ENCODE measurements around the gene GRAP. TPM values are rescaled to one million over a fixed set of nuclear protein-coding genes. Genes with fewer than 3 reads are reported as not detected.

The GRAP gene
- total RNA-seq, 4 donors from 2014 or later, result 1.1 to 7.1 (median 4.1) TPM

DNA sequence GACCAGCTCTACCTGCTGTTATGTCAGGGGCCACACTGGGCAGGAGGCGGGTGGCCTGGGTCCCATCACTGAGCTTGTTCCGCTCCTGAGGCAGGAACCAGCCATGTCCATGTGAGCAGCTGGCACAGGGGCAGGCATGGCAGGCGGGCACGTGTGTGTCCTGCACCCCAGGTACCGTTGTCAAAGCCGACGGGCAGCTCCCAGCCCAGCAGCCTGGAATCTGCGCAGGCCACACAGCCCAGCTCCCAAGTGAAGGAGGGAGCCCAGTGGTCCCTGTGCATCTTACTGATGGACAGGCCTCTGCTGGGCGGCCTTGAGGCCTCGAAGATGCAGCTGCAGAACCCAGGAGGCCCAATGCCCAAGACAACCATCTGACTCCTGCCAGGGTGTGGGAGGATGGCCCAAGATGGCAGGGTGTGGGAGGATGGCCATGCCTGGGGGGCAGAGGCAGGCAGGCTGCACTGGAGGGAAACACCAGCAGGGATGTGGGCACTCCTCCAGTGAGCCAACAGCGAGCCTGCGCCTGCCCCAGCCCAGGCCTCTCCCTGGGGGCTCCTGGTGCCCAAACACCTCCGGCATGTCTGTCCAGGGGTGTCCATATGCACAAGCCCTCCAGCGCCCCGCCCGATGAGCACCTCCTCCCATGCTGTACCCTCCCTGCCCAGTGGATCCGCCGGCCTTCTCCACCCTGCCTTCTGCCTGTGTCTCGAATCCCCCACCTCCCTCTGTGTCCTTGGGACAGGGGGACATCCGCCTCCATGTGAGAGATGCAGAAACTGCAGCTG, 55.0 kb downstream of the GRAP start:
- Histone ChIP-seq H3K36me3 (peaks cover 0 to 3% of the 10 kb centered on the region in 2 donors), H3K27ac (no peak overlapping the region), H3K27me3 (no peaks in the 10 kb centered on the region), H3K9me3 (peaks cover 0 to 15% (median 0%) of the 10 kb centered on the region in 3 donors), H3K4me1 (no peaks in the 10 kb centered on the region), H3K4me3 (no peak overlapping the region)
- 100% methylated on average over 3 of the region's 20 CpGs; no CpG with 5 or more reads in 1 of the 2 donors for WGBS, 2 donors (ENCODE audit: low coverage in 1 of 2)
- TF ChIP-seq POLR2AphosphoS5 (IDR thresholded peaks at IDR 0.05) (no peak), POLR2A (IDR thresholded peaks at IDR 0.05) (no peak), EP300 (IDR thresholded peaks at IDR 0.05) (no peak)
- TF ChIP-seq, protein P1, sequence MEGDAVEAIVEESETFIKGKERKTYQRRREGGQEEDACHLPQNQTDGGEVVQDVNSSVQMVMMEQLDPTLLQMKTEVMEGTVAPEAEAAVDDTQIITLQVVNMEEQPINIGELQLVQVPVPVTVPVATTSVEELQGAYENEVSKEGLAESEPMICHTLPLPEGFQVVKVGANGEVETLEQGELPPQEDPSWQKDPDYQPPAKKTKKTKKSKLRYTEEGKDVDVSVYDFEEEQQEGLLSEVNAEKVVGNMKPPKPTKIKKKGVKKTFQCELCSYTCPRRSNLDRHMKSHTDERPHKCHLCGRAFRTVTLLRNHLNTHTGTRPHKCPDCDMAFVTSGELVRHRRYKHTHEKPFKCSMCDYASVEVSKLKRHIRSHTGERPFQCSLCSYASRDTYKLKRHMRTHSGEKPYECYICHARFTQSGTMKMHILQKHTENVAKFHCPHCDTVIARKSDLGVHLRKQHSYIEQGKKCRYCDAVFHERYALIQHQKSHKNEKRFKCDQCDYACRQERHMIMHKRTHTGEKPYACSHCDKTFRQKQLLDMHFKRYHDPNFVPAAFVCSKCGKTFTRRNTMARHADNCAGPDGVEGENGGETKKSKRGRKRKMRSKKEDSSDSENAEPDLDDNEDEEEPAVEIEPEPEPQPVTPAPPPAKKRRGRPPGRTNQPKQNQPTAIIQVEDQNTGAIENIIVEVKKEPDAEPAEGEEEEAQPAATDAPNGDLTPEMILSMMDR (IDR thresholded peaks at IDR 0.05), result no peak
- ATAC-seq, result no peak

DNA sequence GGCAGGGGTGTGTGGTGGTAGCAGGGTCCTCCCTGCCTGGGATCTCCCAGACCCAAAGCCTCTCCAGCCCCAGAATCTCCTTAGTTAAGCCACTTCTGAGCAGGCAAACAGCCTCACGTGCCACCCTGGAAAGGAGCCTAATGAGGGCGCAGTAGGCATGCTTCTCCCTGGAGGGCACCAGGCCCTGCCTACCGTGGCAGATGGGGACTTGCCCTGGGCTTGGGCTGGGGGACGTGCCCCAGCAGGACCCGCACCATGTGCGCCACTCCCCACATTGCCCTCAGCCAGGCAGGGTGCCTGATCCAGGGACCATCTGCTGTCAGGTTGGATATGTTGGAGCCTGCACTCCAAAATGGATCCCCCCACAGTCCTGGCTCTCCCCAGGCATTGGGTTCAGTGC, 56.4 kb downstream of the GRAP start:
- peaks cover 0 to 1% (median 0%) of the 10 kb centered on the region in 3 donors for H3K9me3 ChIP-seq
- WGBS, 2 donors (ENCODE audit: low coverage in 1 of 2), result no CpG with 5 or more reads among the region's 6 CpGs
- TF ChIP-seq EP300 (IDR thresholded peaks at IDR 0.05) (no peak), POLR2AphosphoS5 (IDR thresholded peaks at IDR 0.05) (no peak), POLR2A (IDR thresholded peaks at IDR 0.05) (no peak)
- TF ChIP-seq, protein P1 (IDR thresholded peaks at IDR 0.05), result no peak
- no peak overlapping the region for H3K4me3 ChIP-seq
- H3K27ac ChIP-seq, result no peak overlapping the region
- ATAC-seq, result no peak
- H3K36me3 ChIP-seq, result peaks cover 0 to 16% of the 10 kb centered on the region in 2 donors
- H3K27me3 ChIP-seq, result no peaks in the 10 kb centered on the region
- no peaks in the 10 kb centered on the region for H3K4me1 ChIP-seq

DNA sequence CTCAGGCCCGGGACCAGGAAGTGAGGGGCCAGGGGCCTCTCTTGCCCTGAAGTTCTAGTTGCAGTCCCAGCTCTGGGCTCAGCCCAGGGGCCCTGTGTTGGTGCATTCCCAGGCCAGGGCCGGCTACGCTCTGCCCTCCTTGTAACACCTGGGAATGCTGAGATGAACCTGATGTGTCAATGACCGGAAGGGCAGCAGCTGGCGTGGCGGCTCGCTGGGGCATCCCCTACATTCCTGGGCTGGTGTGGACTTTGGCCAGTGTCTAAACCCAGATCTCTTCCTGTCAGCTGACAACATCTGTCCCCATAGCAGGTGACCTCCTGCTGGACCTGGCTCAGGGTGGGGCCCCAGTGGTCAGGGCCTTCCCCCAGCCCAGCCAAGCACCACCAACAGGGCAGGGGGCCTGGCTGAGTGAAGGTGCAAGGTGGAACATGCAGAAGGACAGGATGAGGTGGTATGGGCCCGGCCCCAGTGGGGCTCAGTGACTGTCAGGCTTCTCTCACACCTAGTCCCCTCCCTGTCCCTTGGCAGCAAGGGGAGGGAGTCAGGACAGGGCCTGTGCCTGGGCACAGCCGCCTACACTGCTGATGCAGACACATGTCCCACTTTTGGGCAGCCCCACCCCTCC, 58.1 kb downstream of the GRAP start:
- Histone ChIP-seq H3K4me1 (no peaks in the 10 kb centered on the region), H3K27me3 (no peaks in the 10 kb centered on the region), H3K27ac (no peak overlapping the region), H3K36me3 (peaks cover 0 to 26% of the 10 kb centered on the region in 2 donors), H3K9me3 (no peaks in the 10 kb centered on the region), H3K4me3 (no peak overlapping the region)
- 100% methylated on average over 1 of the region's 9 CpGs; no CpG with 5 or more reads in 1 of the 2 donors for WGBS, 2 donors (ENCODE audit: low coverage in 1 of 2)
- TF ChIP-seq POLR2AphosphoS5 (IDR thresholded peaks at IDR 0.05) (no peak), POLR2A (IDR thresholded peaks at IDR 0.05) (no peak), EP300 (IDR thresholded peaks at IDR 0.05) (no peak)
- TF ChIP-seq, protein P1 (IDR thresholded peaks at IDR 0.05), result no peak
- ATAC-seq, result no peak

DNA sequence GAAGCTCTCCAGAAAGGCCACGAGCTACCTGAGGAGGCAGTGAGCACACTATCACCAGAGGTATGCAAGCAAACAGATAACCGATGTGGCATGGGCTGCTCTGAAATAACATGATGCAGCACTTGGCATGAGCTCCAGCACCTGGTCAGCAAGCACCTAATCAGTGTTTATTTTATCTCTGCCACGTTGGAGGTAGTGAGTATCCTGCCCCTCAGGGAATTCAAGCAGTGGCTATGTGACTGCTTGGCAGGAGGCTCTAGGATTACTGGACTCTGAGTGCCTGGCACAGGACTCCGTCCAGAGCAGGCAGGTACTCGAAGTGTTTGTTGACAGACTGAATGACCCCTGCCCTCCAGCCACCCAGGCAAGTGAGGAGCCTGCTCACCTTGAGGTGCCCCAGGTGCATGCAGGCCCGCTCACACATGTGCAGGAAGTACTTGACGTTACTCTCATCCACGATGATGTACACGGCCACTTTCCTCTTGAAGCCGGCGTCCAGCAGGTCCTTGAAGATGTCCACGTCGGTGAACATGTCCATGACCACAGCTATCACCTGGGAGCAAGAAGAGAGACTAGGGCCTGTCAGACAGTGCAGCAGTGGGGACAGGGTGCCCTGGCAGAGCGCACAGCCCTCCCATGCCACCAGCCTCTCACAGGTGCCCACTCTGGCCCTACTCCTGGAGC, 58.8 kb downstream of the GRAP start:
- Histone ChIP-seq H3K36me3 (peaks cover 0 to 32% of the 10 kb centered on the region in 2 donors), H3K27ac (no peak overlapping the region), H3K4me1 (no peaks in the 10 kb centered on the region), H3K4me3 (no peak overlapping the region), H3K9me3 (no peaks in the 10 kb centered on the region), H3K27me3 (no peaks in the 10 kb centered on the region)
- no peak for ATAC-seq
- WGBS, 2 donors (ENCODE audit: low coverage in 1 of 2), result 17% methylated on average over 1 of the region's 14 CpGs; no CpG with 5 or more reads in 1 of the 2 donors
- TF ChIP-seq POLR2A (IDR thresholded peaks at IDR 0.05), result no peak
- no peak for TF ChIP-seq EP300 (IDR thresholded peaks at IDR 0.05)

DNA sequence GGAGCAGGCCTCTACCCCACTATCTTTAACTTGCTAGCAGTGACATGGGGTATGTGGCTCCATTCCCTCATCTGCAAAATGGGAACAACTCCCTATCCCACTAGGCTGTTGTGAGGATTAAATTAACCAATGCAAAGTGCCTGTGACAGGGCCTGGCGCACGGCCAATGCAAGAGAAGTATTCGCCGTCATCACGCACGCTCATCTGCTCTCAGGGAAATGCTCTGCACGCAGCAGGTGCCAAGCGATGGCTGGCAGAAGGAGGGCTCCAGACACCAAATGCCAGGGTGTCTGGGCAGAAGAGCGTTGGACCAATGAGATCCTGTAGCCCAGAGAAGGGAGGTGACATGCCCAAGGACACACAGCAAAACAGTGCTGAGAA, 59.5 kb downstream of the GRAP start:
- Histone ChIP-seq H3K27ac (no peak overlapping the region), H3K4me1 (no peaks in the 10 kb centered on the region), H3K36me3 (peaks cover 0 to 32% of the 10 kb centered on the region in 2 donors), H3K9me3 (no peaks in the 10 kb centered on the region), H3K27me3 (no peaks in the 10 kb centered on the region), H3K4me3 (no peak overlapping the region)
- TF ChIP-seq POLR2AphosphoS5 (IDR thresholded peaks at IDR 0.05), result no peak
- TF ChIP-seq POLR2A (IDR thresholded peaks at IDR 0.05), result no peak
- no peak for TF ChIP-seq EP300 (IDR thresholded peaks at IDR 0.05)
- TF ChIP-seq, protein P1 (IDR thresholded peaks at IDR 0.05), result no peak
- 67% methylated on average over 1 of the region's 9 CpGs for WGBS, 2 donors (ENCODE audit: low coverage in 1 of 2)
- ATAC-seq, result no peak

Data from gastroesophageal sphincter (tissue), 4 donors.